GM12873 (cell line): ENCODE results near the gene TCEA3.

Source experiments
- CTCF ChIP-seq: IDR thresholded peaks from 2 replicates; pipeline ENCODE4 v1.5.1; 2012; ENCODE audit warnings: low read depth, mild to moderate bottlenecking, moderate library complexity, low read length, control low read depth; ENCODE audit not compliant: insufficient read depth; ENCODE audit errors: missing control alignments

TCEA3 gene

GRCh38 chr1:23358310-23358875, 66.2 kb downstream of the TCEA3 start:
- no peak for TF ChIP-seq CTCF

- TF ChIP-seq CTCF, result no peak
Observed at GRCh38 chr1:23357138-23357908, 67.2 kb downstream of the TCEA3 start.

GRCh38 chr1:23356471-23357137, 67.9 kb downstream of the TCEA3 start:
- no peak for TF ChIP-seq CTCF

- TF ChIP-seq CTCF, result peak; percentile 15
Observed at GRCh38 chr1:23354245-23354644, 70.3 kb downstream of the TCEA3 start.

- TF ChIP-seq CTCF, result no peak
Observed at GRCh38 chr1:23352096-23352695, 72.4 kb downstream of the TCEA3 start.

GRCh38 chr1:23345920-23346319, 78.6 kb downstream of the TCEA3 start:
- TF ChIP-seq CTCF, result no peak

- no peak for TF ChIP-seq CTCF
Observed at GRCh38 chr1:23344987-23345472, 79.5 kb downstream of the TCEA3 start.
